Stimulated activated CD4-positive, alpha-beta T cell treated with anti-CD3 and anti-CD28 coated beads, TNF-alpha, amount 100 ng/mL, for 48 hours (primary cell): ENCODE results near the gene HDLBP.
"Not testable (repeated sequence)": the region's sequence is repeated elsewhere in the genome, so short reads cannot be mapped to it uniquely, and the experiment has no call there.

Source experiments
- DNase-seq, 3 donors: peaks; one replicate each; pipeline ENCODE4 v3.0.0-alpha.2; 2020; ENCODE audit warnings: low read depth in 3 of 3

Gene HDLBP

GRCh38 chr2:241329669-241330615, 14.5 kb upstream of the HDLBP start:
- no peak for DNase-seq

DNA sequence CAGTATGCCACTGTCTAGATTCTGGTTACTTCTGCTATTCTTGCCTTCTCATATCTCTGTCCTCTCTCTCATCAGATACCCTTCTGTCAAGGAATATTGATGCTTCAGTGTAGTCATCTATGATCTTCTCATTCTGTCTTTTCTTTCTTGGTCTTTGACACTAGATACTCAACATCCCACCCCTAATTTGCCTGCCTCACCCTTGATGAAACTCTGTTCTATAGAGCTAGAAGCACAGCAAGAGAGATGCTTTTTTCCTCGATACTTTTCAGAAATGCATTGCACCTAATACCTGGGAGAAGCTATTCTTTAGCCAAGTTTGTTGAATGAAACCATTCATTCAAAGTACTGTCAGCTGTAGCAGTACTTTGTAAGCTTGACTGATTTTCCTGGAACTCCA, 9.8 kb upstream of the HDLBP start:
- no peak for DNase-seq

DNA sequence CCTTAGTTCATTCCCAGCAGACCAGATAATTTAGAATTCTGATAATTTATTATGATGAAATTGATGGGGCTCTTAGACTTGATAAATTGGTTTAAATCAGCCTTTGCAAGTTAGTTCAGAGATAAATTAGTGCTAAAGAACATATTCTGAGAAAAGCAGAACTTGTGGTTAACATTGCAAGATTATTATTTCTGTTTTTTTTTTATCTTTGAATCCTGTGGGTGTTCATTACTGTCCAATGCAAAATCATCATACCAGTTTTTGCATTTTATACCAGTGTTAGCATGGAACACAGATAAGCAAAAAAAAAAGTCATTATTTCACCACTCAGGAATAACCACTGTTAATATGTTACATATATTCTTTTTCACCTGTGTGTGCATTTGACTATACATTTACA, 9.3 kb upstream of the HDLBP start:
- DNase-seq = no peak

- no peak for DNase-seq
These were observed 8.3 kb upstream of the HDLBP start for GRCh38 chr2:241323778-241324177.

- no peak for DNase-seq
These were observed 6.4 kb upstream of the HDLBP start for GRCh38 chr2:241321886-241322285.

DNA sequence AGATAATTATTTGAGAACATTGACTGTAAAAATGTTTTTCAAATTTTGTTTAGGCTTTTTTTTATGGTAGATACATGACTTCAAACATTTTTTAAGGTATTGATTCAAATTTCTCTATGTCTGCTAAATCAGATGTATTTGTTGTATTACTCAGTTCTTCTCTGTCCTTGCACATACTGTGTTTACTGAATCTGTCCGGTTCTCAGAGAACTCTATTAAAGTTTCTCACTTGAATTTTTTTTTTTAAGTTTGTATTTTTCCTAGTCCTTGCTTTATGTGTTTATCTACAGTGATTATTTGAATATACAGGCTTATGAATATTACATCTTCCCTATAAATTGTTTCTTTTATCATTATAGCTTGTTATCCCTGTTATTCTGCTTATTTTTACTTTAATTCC, 5.6 kb upstream of the HDLBP start:
- no peak for DNase-seq

DNA sequence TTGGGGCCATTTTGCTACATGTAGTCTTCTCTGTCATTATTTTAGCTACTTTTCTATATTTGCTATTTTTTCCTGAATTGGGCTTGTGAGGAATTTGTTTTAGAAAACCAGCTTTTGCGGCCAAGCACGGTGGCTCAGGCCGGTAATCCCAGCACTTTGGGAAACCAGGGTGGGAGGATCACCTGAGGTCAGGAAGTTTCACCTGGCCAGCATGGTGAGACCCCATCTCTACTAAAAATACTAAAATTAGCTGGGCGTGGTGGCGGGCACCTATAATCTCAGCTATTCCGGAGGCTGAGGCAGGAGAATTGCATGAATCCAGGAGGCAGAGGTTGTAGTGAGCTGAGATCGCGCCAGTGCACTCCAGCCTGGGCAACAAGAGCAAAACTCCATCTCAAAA, 4.9 kb upstream of the HDLBP start:
- DNase-seq = no peak

GRCh38 chr2:241318830-241319229, 3.4 kb upstream of the HDLBP start:
- DNase-seq = not testable (repeated sequence)

DNA sequence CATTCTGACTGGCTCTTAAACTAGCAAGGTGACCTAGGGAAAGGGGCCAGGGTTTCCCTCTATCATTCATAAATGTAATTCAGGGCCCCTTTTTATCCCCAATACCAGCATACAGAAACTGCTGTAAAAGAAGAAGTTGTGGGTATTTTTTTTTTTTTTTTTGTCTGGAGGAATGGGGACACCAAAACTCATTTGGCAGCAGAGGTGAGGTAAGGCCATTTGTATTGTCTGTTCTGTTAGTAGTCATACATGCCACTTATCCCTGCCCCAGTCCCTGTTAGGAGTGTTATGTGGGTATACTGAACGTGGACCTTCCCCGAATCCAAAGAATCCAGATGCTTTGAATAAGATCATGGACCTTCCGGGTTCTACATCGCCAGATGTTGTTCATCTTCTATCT, 1.9 kb upstream of the HDLBP start:
- DNase-seq = no peak

DNA sequence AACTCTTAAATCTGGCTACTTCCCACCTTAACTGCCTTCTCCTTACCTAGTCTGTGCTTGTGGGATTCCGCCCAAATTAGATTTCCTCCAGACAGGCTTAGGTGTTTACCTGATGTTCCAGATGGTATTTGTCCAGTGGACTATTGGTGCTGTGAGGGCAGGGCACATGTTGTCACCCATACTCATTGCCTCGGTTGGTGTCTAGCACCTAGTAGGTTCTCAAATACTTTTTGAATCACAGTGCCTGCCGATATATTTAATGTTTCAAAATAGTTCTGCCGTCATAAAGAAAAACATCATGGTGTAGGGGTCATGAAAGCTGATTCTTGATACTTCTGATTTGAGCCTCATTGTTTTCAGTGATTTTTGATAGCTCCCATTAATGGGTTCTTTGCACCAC, 1.4 kb upstream of the HDLBP start:
- DNase-seq = no peak

DNA sequence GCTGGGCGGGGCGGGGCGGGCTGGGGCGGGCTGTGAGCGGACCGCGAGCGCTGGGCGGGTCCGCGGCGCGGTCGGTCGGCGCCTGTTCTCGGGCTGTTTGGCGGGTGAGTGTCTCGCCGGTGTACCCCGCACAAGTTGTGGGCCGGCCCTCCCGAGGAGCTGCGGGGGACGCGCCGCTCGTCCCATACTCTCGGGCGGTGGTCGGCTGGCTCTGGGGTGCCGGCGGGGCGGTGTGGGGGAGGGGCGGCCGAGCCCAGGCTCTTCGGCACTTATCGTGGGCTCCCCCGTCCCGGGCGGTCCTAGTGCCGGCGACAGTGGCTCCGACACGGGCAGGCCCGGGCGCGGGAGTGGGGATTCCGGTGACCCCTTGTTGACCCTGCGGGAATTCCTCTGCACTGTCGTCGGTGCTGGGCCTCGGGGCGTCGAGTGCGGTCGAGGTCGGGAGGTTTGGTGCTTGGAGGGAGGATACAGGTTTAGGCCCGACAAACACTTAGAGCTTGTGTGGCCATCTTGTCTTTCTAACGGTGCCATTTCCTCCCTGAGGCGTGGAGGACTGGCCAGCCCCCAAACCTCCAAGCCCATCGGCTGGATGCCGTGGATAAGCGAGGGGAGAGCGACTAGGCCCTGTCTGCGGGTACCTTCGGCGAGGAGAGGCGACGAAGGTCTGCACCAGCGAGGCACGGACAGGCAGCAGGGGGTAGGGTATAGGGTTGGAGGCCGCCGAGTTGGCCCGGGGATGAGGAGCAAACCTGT, 583 bp upstream of the HDLBP start, which contains the start of gene SEPTIN2:
Gene SEPTIN2, plus strand, starts transcription at position 47 of the 753 bp plus-strand sequence. CDS start 8,308 bp downstream, outside the sequence.
- DNase-seq = peak; percentile 44 to 68 (median 49)

DNA sequence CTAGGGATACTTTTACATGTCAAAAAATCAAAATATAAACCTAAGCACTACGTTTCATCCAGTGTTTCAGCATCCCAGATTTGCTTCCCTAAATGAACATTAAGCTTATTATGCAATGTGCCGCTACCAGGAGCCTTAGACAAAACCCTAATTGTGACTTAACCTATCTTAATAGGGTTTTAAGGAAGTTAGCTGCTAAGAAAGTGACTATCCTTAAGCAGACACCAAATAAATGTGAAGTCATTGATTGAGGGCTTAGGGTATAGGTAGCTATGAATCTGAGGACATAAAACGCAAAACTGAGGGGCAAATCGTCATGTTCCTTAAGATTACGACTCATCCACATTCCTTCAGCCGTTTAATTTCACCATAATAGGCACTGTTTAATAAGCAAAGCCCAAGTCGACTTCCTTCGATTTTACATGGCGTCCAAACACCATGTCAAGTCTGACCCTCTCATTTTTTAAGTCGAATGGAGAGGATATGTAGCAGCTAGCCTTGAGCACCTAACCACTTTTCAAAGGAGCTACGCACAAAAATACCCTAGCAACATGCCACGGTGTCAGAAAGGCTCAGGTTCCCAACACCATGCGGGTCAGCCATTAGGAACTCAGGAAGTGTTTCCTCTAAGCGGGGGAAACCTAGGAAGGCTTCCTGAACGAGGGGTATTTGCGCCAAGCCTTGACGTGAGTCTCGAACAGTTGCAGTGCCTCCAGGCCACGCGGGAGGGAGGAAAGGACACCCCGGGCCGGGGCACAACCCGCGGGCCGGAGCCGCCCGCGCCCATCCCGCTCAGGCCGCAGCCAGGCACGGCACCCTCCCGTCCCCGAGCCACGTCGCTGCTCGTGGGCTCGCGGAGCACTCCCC, 1.0 kb downstream of the HDLBP start:
- no peak for DNase-seq

DNA sequence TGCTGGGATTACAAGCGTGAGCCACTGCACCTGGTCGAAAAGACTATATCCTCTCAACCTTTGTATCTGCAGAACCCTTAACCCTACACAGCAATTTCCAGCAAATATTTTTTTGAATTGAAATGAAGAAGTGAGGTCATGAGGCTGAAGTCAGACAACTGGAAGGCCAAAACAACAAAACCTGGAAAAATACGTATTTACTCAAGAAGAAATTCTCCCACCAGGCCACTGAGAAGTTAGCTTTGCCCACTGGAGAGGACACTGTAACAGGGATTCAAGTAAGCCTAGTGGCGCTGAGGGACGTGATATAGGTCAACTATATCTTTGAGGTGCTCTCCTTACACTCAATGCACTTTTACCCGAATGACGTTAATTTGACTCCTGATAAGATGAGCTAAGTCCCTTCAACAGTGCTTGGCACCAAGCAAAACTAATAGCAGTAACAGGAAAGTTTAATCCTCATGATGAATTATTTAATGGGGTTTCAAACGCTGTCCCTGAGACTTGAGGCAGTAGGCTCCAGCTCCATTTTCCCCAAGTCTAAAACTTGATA, 1.9 kb downstream of the HDLBP start:
- DNase-seq = no peak

DNA sequence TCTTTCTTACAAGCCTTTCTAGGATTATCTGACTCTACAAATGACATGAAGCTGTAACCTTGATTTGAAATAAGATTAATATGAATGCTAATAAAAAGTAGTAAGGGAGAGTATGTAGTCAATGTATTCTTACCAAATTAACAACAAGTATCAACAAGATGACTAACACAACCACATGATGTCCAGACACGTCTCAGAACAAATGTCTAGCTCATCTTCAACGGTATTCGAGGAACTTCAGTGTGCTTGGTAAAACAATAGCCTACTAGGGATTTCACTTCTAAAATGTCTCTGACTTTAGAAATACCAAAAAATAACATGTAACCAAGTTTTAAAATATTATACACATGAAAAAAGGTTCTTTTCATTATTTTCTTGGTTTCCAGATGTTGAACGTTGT, 3.4 kb downstream of the HDLBP start:
- DNase-seq = no peak

DNA sequence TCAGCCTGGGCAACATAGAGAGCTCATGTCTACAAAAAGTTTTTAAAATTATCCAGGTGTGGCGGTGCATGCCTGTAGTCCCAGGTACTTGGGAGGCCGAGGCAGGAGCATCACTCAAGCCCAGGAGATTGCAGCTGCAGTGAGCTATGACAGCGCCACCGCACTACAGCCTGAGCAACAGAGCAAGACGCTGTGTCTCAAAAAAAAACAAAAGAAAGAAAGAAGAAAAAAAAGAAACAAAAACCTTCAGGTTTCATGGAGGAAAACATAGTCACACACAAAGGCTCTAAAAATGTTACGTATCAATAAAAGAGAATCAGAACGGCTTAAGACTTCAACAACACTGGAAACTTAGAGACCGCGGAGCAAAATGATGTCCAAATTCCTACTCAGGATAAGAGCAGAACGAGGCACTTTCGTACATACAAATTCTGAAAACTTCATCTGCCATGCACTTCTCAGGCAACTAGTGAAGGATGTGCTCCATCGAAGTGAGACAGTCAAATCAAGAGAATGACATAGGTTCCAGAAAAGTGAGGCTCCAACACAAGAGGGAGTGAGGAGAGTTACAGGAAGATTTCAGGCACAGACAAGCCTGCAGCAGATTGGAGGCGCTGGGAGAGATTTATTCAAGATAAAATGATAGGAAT, 4.4 kb downstream of the HDLBP start:
- DNase-seq = no peak

- DNase-seq = peak; percentile 36 to 43 (median 41)
These were observed 5.8 kb downstream of the HDLBP start for GRCh38 chr2:241309684-241310117.

DNA sequence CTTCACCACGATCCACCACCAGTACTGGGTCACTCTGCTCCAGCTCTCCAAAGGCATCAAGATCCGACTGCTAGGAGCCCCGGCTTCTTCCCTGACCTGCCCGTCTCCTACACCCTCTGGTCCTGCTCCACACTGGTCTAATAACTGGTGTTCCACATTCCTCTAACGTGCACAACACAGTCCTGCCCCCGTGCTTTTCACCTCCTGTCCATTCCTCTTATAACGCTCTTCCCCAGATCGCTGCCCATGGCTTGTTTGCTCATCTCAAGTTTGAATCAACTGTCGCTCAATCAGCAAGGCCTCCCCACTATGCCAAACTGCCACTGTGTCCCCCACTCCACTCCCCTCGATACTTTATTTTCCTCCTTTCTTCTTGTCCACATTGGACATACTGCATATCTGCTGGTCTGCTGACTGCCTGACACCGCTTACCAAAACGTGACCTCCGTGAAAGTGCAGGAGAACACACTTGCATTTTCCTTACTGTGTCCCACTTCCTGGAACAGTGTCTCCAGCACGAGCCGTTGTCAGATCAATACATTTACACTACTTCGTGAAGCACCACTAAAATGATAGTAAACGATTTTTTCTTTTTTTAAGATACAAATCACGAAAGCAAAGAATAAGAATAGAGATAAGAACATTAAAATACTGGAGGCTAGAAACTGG, 6.5 kb downstream of the HDLBP start:
- no peak for DNase-seq

DNA sequence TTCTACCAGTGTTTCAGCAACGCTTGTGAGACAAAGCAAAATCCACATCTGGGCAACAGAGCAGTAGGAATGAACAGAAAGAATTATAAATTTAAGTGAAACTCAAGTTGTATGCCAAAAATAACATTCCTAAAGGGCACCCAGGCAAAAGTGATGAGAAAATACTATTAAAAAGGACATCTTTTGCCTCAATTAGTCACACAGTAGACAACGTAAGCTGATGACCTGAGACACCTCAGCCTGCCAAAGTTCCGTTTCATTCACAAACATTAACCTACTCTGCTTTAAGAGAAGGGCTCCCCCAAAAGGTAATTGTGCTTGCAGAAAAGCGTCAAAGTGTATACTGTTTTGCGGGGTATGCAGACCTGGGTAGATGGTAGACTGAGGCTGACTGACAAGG, 7.2 kb downstream of the HDLBP start:
- DNase-seq = no peak

DNA sequence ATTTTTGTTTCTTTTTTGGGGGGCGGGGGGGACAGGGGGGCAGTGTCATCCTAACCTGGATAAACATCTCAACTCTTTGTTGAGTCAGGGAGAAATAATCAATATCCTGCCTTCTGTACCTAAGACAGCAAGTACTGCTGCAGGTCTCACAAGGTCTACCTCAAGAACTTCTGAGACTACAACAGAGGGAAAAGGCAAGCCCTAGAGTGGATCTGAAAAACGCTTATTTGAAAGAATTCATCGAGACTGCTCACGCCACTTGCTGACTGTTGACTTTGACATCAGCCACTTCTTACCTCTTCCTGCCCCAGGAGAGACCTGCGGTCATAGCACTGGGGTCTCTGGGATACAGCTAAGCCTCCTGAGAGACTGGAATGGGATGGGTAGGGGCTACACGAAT, 8.4 kb downstream of the HDLBP start:
- no peak for DNase-seq

DNA sequence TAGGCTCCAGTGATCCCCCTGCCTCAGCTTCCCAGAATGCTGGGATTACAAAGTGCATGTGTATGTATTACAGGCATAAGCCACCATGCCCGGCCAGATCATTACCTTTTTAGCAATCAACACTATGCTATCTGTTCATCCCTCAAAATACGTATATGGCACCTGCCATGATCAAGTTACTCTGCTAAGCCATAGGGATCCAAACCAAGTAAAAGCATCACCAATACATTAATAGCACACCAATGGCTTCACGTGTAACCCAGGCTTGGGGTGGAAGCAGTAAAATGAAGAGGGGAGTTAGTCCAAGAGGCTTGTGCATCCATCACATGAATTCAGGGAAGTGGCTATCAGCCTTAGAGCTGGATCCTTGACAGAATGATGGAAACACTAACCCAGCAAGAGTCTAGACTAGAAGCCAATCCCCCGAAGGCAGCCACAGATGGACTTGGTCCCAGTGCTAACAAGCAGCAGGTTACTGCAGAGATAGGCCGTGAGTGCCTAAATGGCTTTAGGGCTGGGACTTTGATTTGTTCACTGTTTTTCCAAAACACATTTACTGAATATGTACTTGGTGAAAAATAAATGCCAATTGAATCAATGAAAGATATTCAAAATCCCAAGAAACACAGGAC, 11.3 kb downstream of the HDLBP start:
- no peak for DNase-seq
